ENCODE results near the gene NTHL1. TPM values are rescaled to one million over a fixed set of nuclear protein-coding genes. Genes with fewer than 3 reads are reported as not detected.

Gene NTHL1
- total and polyA plus RNA-seq, 2 of the 13 experiments (the other 11 are each of a cell fraction or from before 2014, with no cell fraction given): 47.5 to 64.9 TPM

GRCh38 chr16:2003827-2004641, 43.6 kb downstream of the NTHL1 start (continued):
- TF ChIP-seq UBTF (CRISPR knock-in tag; IDR thresholded peaks at IDR 0.05) (peak; percentile 68), ZNF816 (CRISPR knock-in tag; IDR thresholded peaks at IDR 0.05; ENCODE audit: borderline replicate concordance) (no peak), PAWR (CRISPR knock-in tag; IDR thresholded peaks at IDR 0.05; ENCODE audit: borderline replicate concordance) (no peak), ZFP41 (CRISPR knock-in tag; IDR thresholded peaks at IDR 0.05; ENCODE audit: borderline replicate concordance) (no peak), MLXIP (CRISPR knock-in tag; IDR thresholded peaks at IDR 0.05; ENCODE audit: borderline replicate concordance) (no peak), POLR2AphosphoS2 (IDR thresholded peaks at IDR 0.05; ENCODE audit: low read depth, low read length) (no peak), ZNF451 (CRISPR knock-in tag; IDR thresholded peaks at IDR 0.05) (0 out of 2 replicates have a peak, but pooled peaks have one; percentile 24), ZNF580 (CRISPR knock-in tag; IDR thresholded peaks at IDR 0.05; ENCODE audit: borderline replicate concordance, low read depth) (peak; percentile 71; the same call in 1 of the 2 replicates), PTBP1 (IDR thresholded peaks at IDR 0.05; ENCODE audit: low read depth, low read length, poor library complexity, severe bottlenecking) (no peak), ZNF205 (CRISPR knock-in tag; IDR thresholded peaks at IDR 0.05) (0 out of 2 replicates have a peak, but pooled peaks have one; percentile 51), ZNF446 (CRISPR knock-in tag; IDR thresholded peaks at IDR 0.05) (no peak), MYC (CRISPR knock-in tag; IDR thresholded peaks at IDR 0.05; ENCODE audit: borderline replicate concordance) (peak; percentile 80; the same call in 1 of the 2 replicates), LCORL (IDR thresholded peaks at IDR 0.05) (no peak), LCORL (CRISPR knock-in tag; IDR thresholded peaks at IDR 0.05) (peak; percentile 78), JARID2 (CRISPR knock-in tag; IDR thresholded peaks at IDR 0.05; ENCODE audit: insufficient replicate concordance) (no peak), LRRFIP1 (CRISPR knock-in tag; conservative IDR thresholded peaks at IDR 0.05) (no peak), ZNF235 (CRISPR knock-in tag; IDR thresholded peaks at IDR 0.05; ENCODE audit: borderline replicate concordance) (no peak), ZNF18 (CRISPR knock-in tag; IDR thresholded peaks at IDR 0.05; ENCODE audit: insufficient replicate concordance) (no peak), SRY (CRISPR knock-in tag; IDR thresholded peaks at IDR 0.05) (no peak)
